Osteocyte (in vitro differentiated cells): ENCODE data around the gene CYTIP. TPM values are rescaled to one million over a fixed set of nuclear protein-coding genes. Genes with fewer than 3 reads are reported as not detected.

ENCODE experiments used
- DNase-seq: peaks from one replicate; pipeline ENCODE4 v3.0.0; 2021; ENCODE audit warnings: mixed read lengths; ENCODE audit not compliant: unreplicated experiment; ENCODE audit errors: extremely low spot score
- H3K27ac Mint-ChIP-seq: one replicate; pipeline ENCODE4 v1.8.0; 2021; ENCODE audit warnings: mild to moderate bottlenecking, mixed read lengths; ENCODE audit not compliant: unreplicated experiment
- H3K27me3 Mint-ChIP-seq: one replicate; pipeline ENCODE4 v1.8.0; 2021; ENCODE audit warnings: mixed read lengths; ENCODE audit not compliant: unreplicated experiment
- H3K36me3 Mint-ChIP-seq: one replicate; pipeline ENCODE4 v1.8.0; 2021; ENCODE audit warnings: mixed read lengths; ENCODE audit not compliant: unreplicated experiment
- H3K4me1 Mint-ChIP-seq: one replicate; pipeline ENCODE4 v1.8.0; 2021; ENCODE audit warnings: mixed read lengths; ENCODE audit not compliant: unreplicated experiment
- H3K4me3 Mint-ChIP-seq: one replicate; pipeline ENCODE4 v1.8.0; 2021; ENCODE audit warnings: mild to moderate bottlenecking, moderate library complexity, mixed read lengths; ENCODE audit not compliant: unreplicated experiment
- H3K9me3 Mint-ChIP-seq: one replicate; pipeline ENCODE4 v1.8.0; 2021; ENCODE audit warnings: mixed read lengths; ENCODE audit not compliant: unreplicated experiment
- CTCF ChIP-seq: fragments of 200-600 bp; sonication (generic); IDR thresholded peaks from 2 replicates; pipeline ENCODE4 v1.5.0; 2021; ENCODE audit warnings: antibody characterized with exemption, mild to moderate bottlenecking, moderate library complexity
- long read RNA-seq: library from polyadenylated mRNA; unstranded; transcript quantifications from one replicate; pipeline ENCODE4 v2.0.0, GENCODE V29; 2021
- total RNA-seq: library from RNA; stranded (reverse); gene quantifications from 2 replicates; pipeline ENCODE4 v1.2.1, GENCODE V29; 2021

CYTIP gene
- 0.64 and 0.76 TPM in 2 replicates for total RNA-seq
- long read RNA-seq, result 0 reads

GRCh38 chr2:157443795-157444640, at the start of gene CYTIP:
CYTIP (minus strand) TSS chr2:157444089; CDS start chr2:157444020, 69 bp downstream.
- TF ChIP-seq CTCF, result no peak
- DNase-seq, result no peak
- Mint-ChIP-seq H3K27ac (no peak within 1 kb of the TSS), H3K4me1 (no peaks in the 10 kb centered on the region), H3K4me3 (no peak within 1 kb of the TSS), H3K9me3 (no peaks in the 10 kb centered on the region), H3K36me3 (no peaks in the 10 kb centered on the region), H3K27me3 (peaks cover 20% of the 10 kb centered on the region)

- peak; percentile 81 for TF ChIP-seq CTCF
- no peak overlapping the region for H3K4me3 Mint-ChIP-seq
- DNase-seq, result peak; percentile 88
- H3K9me3 Mint-ChIP-seq, result no peaks in the 10 kb centered on the region
- no peak overlapping the region for H3K27ac Mint-ChIP-seq
- peaks cover 27% of the 10 kb centered on the region for H3K4me1 Mint-ChIP-seq
- no peaks in the 10 kb centered on the region for H3K36me3 Mint-ChIP-seq
- peaks cover 11% of the 10 kb centered on the region for H3K27me3 Mint-ChIP-seq
Observed at GRCh38 chr2:157492189-157492773, 48.4 kb upstream of the CYTIP start.

GRCh38 chr2:157489983-157490382, 46.1 kb upstream of the CYTIP start:
- Mint-ChIP-seq H3K27me3 (peaks cover 7% of the 10 kb centered on the region), H3K9me3 (no peaks in the 10 kb centered on the region), H3K4me3 (no peak overlapping the region), H3K27ac (peak overlapping the region; percentile 3), H3K4me1 (peaks cover 45% of the 10 kb centered on the region), H3K36me3 (no peaks in the 10 kb centered on the region)
- no peak for DNase-seq
- TF ChIP-seq CTCF, result no peak

GRCh38 chr2:157488877-157489276, 45.0 kb upstream of the CYTIP start:
- H3K27me3 Mint-ChIP-seq, result peaks cover 7% of the 10 kb centered on the region
- peaks cover 45% of the 10 kb centered on the region for H3K4me1 Mint-ChIP-seq
- peak overlapping the region; percentile 76 for H3K27ac Mint-ChIP-seq
- no peaks in the 10 kb centered on the region for H3K9me3 Mint-ChIP-seq
- no peaks in the 10 kb centered on the region for H3K36me3 Mint-ChIP-seq
- no peak for TF ChIP-seq CTCF
- no peak for DNase-seq
- H3K4me3 Mint-ChIP-seq, result no peak overlapping the region

- no peak for TF ChIP-seq CTCF
- no peaks in the 10 kb centered on the region for H3K9me3 Mint-ChIP-seq
- H3K4me1 Mint-ChIP-seq, result peaks cover 45% of the 10 kb centered on the region
- no peak overlapping the region for H3K4me3 Mint-ChIP-seq
- DNase-seq, result no peak
- H3K36me3 Mint-ChIP-seq, result no peaks in the 10 kb centered on the region
- H3K27me3 Mint-ChIP-seq, result peaks cover 3% of the 10 kb centered on the region
- H3K27ac Mint-ChIP-seq, result peak overlapping the region; percentile 76
Observed at GRCh38 chr2:157487747-157488146, 43.9 kb upstream of the CYTIP start.
